ENCODE measurements around the gene MYO10.

DNA sequence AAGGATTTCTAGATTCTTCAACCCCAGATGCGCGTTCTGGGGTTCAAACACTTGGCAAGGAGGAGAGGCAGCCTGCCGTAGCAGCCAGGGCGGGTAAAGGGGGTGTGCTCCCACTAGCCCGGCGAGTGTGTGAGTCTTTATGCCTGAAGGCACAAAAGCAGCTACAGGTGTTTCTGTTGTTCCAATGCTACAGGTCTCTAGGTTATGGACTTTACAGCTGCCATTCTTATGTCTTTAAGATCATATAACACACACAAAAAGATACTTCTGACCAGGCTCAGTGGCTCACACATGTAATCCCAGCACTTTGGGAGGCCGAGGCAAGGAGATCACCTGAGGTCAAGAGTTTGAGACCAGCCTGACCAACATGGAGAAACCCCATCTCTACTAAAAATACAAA, 185.6 kb downstream of the MYO10 start:
- TF ChIP-seq CTCF (IDR thresholded peaks at IDR 0.05) (no peak), POLR2A (IDR thresholded peaks at IDR 0.05) (no peak)
